Mucosa of stomach (tissue), 1 donor: ENCODE results near the gene IL1RAPL1.
"Not testable (repeated sequence)": the region's sequence is repeated elsewhere in the genome, so short reads cannot be mapped to it uniquely, and the experiment has no call there.

ENCODE experiments used
- H3K27me3 ChIP-seq: one replicate; pipeline ENCODE4 v1.7.0; 2013; ENCODE audit warnings: mild to moderate bottlenecking, low read length; ENCODE audit not compliant: control insufficient read depth, insufficient read depth
- H3K36me3 ChIP-seq: one replicate; pipeline ENCODE4 v1.7.0; 2013; ENCODE audit warnings: low read length; ENCODE audit not compliant: control insufficient read depth, insufficient read depth
- H3K4me1 ChIP-seq: one replicate; pipeline ENCODE4 v1.7.0; 2013; ENCODE audit warnings: mild to moderate bottlenecking, low read length; ENCODE audit not compliant: control insufficient read depth, insufficient read depth
- H3K4me3 ChIP-seq: one replicate; pipeline ENCODE4 v1.7.0; 2013; ENCODE audit warnings: low read length
- H3K9ac ChIP-seq: one replicate; pipeline ENCODE4 v1.7.0; 2013; ENCODE audit warnings: mild to moderate bottlenecking, low read length, moderate library complexity
- H3K9me3 ChIP-seq: one replicate; pipeline ENCODE4 v1.7.0; 2013; ENCODE audit warnings: mild to moderate bottlenecking, low read length, moderate library complexity; ENCODE audit not compliant: control insufficient read depth
- donor health status: Pancreatic carcinoma.

IL1RAPL1 gene

GRCh38 chrX:29308726-29309125 lies 721.5 kb downstream of the IL1RAPL1 start:
- H3K27me3 ChIP-seq = no peaks in the 10 kb centered on the region
- H3K9ac ChIP-seq = no peak overlapping the region
- H3K9me3 ChIP-seq = no peaks in the 10 kb centered on the region
- no peaks in the 10 kb centered on the region for H3K4me1 ChIP-seq
- H3K36me3 ChIP-seq = no peaks in the 10 kb centered on the region
- H3K4me3 ChIP-seq = no peak overlapping the region

- Histone ChIP-seq H3K27me3 (no peaks in the 10 kb centered on the region), H3K4me1 (no peaks in the 10 kb centered on the region), H3K36me3 (no peaks in the 10 kb centered on the region), H3K4me3 (no peak overlapping the region), H3K9me3 (no peaks in the 10 kb centered on the region), H3K9ac (no peak overlapping the region)
Observed at GRCh38 chrX:29315931-29316330, 728.7 kb downstream of the IL1RAPL1 start.

GRCh38 chrX:29318012-29318411 lies 730.8 kb downstream of the IL1RAPL1 start:
- Histone ChIP-seq H3K4me1 (no peaks in the 10 kb centered on the region), H3K9ac (no peak overlapping the region), H3K36me3 (no peaks in the 10 kb centered on the region), H3K4me3 (no peak overlapping the region), H3K9me3 (no peaks in the 10 kb centered on the region), H3K27me3 (no peaks in the 10 kb centered on the region)

GRCh38 chrX:29332429-29332828 lies 745.2 kb downstream of the IL1RAPL1 start:
- not testable (repeated sequence) for H3K9me3 ChIP-seq, H3K36me3 ChIP-seq, H3K4me3 ChIP-seq, H3K27me3 ChIP-seq, H3K9ac ChIP-seq, H3K4me1 ChIP-seq

- H3K4me1 ChIP-seq, H3K9ac ChIP-seq, H3K27me3 ChIP-seq, H3K36me3 ChIP-seq, H3K4me3 ChIP-seq, H3K9me3 ChIP-seq: not testable (repeated sequence)
Observed at GRCh38 chrX:29333091-29333490, 745.8 kb downstream of the IL1RAPL1 start.

GRCh38 chrX:29348288-29348687 lies 761.0 kb downstream of the IL1RAPL1 start:
- H3K9ac ChIP-seq = no peak overlapping the region
- no peak overlapping the region for H3K4me3 ChIP-seq
- H3K4me1 ChIP-seq = no peaks in the 10 kb centered on the region
- no peaks in the 10 kb centered on the region for H3K27me3 ChIP-seq
- H3K36me3 ChIP-seq = no peaks in the 10 kb centered on the region
- H3K9me3 ChIP-seq = no peaks in the 10 kb centered on the region

GRCh38 chrX:29359276-29359675 lies 772.0 kb downstream of the IL1RAPL1 start:
- Histone ChIP-seq H3K36me3 (no peaks in the 10 kb centered on the region), H3K4me1 (no peaks in the 10 kb centered on the region), H3K4me3 (no peak overlapping the region), H3K27me3 (no peaks in the 10 kb centered on the region), H3K9ac (no peak overlapping the region), H3K9me3 (no peaks in the 10 kb centered on the region)

GRCh38 chrX:29374765-29375164 lies 787.5 kb downstream of the IL1RAPL1 start:
- H3K4me1 ChIP-seq, H3K4me3 ChIP-seq, H3K9me3 ChIP-seq, H3K36me3 ChIP-seq, H3K27me3 ChIP-seq, H3K9ac ChIP-seq: not testable (repeated sequence)

GRCh38 chrX:29376584-29376983 lies 789.3 kb downstream of the IL1RAPL1 start:
- H3K27me3 ChIP-seq = no peaks in the 10 kb centered on the region
- H3K4me3 ChIP-seq = no peak overlapping the region
- no peak overlapping the region for H3K9ac ChIP-seq
- no peaks in the 10 kb centered on the region for H3K36me3 ChIP-seq
- H3K9me3 ChIP-seq = no peaks in the 10 kb centered on the region
- H3K4me1 ChIP-seq = no peaks in the 10 kb centered on the region

- Histone ChIP-seq H3K4me1 (no peaks in the 10 kb centered on the region), H3K36me3 (no peaks in the 10 kb centered on the region), H3K4me3 (no peak overlapping the region), H3K27me3 (no peaks in the 10 kb centered on the region), H3K9ac (no peak overlapping the region), H3K9me3 (no peaks in the 10 kb centered on the region)
Observed at GRCh38 chrX:29382811-29383210, 795.6 kb downstream of the IL1RAPL1 start.

GRCh38 chrX:29388509-29388908 lies 801.3 kb downstream of the IL1RAPL1 start:
- no peak overlapping the region for H3K9ac ChIP-seq
- no peaks in the 10 kb centered on the region for H3K4me1 ChIP-seq
- no peaks in the 10 kb centered on the region for H3K36me3 ChIP-seq
- H3K9me3 ChIP-seq = no peaks in the 10 kb centered on the region
- no peak overlapping the region for H3K4me3 ChIP-seq
- H3K27me3 ChIP-seq = no peaks in the 10 kb centered on the region

- no peaks in the 10 kb centered on the region for H3K27me3 ChIP-seq
- H3K9ac ChIP-seq = no peak overlapping the region
- H3K4me1 ChIP-seq = no peaks in the 10 kb centered on the region
- no peak overlapping the region for H3K4me3 ChIP-seq
- no peaks in the 10 kb centered on the region for H3K36me3 ChIP-seq
- H3K9me3 ChIP-seq = no peaks in the 10 kb centered on the region
Observed at GRCh38 chrX:29397506-29397905, 810.3 kb downstream of the IL1RAPL1 start.

- Histone ChIP-seq H3K36me3 (no peaks in the 10 kb centered on the region), H3K27me3 (no peaks in the 10 kb centered on the region), H3K4me3 (no peak overlapping the region), H3K9me3 (no peaks in the 10 kb centered on the region), H3K4me1 (no peaks in the 10 kb centered on the region), H3K9ac (no peak overlapping the region)
Observed at GRCh38 chrX:29407357-29407756, 820.1 kb downstream of the IL1RAPL1 start.
